Esophagus muscularis mucosa (tissue), 4 donors: ENCODE data around the gene SH3D19.

Experiments used
- EP300 ChIP-seq: sonication (generic); formaldehyde crosslinking; IDR thresholded peaks from one replicate; pipeline ENCODE4 v1.6.1; 2017; ENCODE audit warnings: antibody characterized with exemption
- POLR2A ChIP-seq: fragments of 450-650 bp; IDR thresholded peaks from one replicate; pipeline ENCODE4 v1.6.1; 2017; ENCODE audit warnings: antibody characterized with exemption, moderate library complexity, mild to moderate bottlenecking, low read depth
- POLR2AphosphoS5 ChIP-seq, 2 donors: sonication (generic); formaldehyde crosslinking; IDR thresholded peaks; one replicate each; pipeline ENCODE4 v1.6.1; 2017; ENCODE audit warnings: antibody characterized with exemption in 2 of 2
- TF ChIP-seq, protein P1 (sequence below), 3 experiments: fragments of 200-600 bp in 2 of 3; fragments of 450-650 bp in 1 of 3; sonication (generic) in 2 of 3; IDR thresholded peaks; one replicate each; pipeline ENCODE4 v1.5.1; 2017 to 2019; ENCODE audit warnings: antibody characterized with exemption in 3 of 3, mild to moderate bottlenecking in 2 of 3, moderate library complexity in 1 of 3

DNA sequence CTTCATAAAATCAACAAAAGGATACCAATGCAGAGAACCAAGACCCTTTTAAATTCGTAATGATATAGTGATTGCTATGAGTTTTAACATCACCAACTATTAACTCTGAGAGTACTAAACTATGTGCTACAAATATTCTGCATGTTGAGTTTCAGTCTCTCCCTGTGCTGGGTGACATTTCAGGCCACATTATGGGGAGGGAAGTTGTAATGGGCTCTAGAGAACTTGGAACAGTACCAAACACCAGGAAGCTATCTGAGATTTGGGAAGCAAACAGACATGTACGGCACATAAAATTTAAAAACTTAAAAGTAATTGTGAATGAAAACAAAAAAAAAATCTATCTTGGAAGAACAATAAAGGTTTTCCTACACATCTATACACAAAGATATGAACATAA, 108.1 kb downstream of the SH3D19 start:
- TF ChIP-seq, protein P1, sequence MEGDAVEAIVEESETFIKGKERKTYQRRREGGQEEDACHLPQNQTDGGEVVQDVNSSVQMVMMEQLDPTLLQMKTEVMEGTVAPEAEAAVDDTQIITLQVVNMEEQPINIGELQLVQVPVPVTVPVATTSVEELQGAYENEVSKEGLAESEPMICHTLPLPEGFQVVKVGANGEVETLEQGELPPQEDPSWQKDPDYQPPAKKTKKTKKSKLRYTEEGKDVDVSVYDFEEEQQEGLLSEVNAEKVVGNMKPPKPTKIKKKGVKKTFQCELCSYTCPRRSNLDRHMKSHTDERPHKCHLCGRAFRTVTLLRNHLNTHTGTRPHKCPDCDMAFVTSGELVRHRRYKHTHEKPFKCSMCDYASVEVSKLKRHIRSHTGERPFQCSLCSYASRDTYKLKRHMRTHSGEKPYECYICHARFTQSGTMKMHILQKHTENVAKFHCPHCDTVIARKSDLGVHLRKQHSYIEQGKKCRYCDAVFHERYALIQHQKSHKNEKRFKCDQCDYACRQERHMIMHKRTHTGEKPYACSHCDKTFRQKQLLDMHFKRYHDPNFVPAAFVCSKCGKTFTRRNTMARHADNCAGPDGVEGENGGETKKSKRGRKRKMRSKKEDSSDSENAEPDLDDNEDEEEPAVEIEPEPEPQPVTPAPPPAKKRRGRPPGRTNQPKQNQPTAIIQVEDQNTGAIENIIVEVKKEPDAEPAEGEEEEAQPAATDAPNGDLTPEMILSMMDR (IDR thresholded peaks at IDR 0.05): no peak
- no peak for TF ChIP-seq POLR2A
- TF ChIP-seq POLR2AphosphoS5 (IDR thresholded peaks at IDR 0.05): no peak
- TF ChIP-seq EP300: no peak
